ENCODE data around the gene PLSCR3.

Gene PLSCR3

DNA sequence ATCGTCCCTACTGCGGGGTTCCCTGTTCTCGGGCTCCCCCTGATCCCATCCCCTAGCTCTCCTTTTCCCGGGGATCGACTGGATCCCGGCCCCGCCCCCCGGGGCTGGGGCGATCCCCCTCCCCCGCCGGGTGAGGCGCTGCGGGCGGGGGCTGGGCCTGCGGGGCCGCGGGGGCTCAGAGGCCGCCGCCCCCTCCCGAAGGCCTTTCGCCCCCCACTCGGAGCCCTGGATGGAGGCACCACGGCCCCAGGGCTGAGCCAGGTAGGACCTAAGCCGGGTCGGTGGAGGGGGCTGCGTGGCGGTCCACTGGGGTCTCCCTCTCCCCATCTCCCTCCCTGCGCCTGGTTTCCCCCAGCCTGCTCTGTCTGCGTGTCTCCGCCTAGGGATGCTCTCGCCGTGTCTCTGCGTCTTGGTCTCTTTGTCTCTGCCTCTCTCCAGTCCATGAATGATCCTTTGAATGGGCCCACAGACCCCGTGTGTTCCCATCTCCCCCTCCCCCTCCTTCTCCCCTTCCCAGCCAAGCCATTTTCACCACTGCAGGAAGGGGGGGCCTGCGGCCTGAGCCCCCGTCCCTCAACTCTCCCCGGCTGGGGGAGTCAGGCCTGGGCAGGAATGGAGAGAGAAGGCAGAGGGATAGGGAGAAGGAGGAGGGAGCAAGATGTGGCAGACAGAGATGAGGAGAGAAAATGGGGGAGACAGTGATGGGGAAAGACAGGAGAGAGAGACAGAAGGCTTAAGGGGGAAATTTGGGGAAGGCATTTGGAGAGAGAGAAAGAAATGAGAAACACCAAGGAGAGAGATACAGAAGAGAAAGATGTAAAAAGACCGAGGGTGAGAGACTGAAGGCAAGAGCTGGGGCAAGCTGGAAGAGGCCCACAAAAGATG is 11.3 kb upstream of the PLSCR3 start:
- DNase-seq: no peak

DNA sequence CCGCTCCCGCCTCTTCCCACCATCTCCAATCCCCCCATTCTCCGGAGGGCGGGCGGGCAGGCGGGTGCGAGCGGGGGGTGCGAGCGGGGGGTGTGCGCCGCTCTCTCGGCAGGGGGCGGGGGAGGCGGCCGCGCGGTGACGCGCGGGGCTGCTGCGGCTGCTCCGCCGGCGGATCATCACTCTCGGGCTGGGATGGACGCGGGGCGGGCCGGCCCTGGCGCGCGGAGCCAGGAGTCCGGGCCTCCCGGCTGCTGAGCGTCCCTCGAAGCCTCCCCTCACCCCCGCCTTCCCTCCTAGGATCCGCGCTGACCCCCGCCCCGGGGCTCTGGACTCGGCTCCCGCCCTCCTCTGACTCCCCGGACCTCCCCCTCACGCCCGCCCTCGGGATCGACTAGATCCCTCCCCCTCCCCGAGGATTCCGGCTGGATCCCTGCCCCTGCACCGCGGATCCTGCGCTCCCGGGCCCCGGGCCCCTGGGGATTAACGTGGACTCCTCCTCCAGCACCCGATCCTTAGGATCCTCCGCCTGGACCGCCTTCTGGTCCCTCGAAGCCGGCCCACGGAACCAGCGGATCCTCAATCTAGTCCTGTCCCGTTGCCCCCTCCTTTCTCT is 10.5 kb upstream of the PLSCR3 start:
- no peak for DNase-seq

DNA sequence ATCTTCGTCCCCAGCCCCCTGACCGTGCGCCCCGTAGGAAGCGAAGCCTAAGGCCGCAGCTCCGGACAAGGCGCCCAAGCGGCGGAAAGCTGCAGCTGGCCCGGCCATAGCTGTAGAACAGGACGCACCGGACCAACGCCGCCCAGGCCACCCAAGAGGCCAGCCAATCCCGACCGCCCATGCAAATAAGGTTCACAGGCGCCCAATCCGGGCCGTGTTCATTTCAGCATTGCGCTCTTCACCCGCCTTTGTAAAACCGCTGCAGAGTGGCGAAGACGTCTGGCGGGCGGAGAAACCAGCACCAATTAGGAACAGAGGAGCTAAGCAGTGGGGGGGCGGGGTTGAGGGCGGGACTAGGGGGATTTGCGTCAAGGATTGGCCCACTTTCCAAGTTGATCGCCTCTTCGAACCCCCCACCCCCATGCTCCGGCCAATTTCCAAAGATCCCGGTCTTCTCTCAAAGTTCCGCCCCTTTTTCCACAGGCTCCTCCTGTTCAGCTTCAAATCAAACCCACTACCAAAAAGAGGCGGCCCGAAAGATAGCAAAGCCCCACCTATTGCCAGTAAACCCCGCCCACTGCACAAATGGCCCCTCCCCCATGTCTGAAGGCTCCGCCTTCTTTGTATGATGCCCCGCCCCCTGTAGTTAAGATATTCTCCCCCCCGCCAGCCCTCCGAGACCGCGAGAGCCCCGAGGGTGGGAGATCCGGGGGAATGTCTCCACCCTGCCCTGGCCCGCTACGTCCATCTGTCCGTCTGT is 9.8 kb upstream of the PLSCR3 start, which contains the start of gene TMEM256:
Gene TMEM256 (minus strand): TSS at position 121 of the 760 bp plus-strand sequence. CDS start 13 bp downstream, at position 108.
- DNase-seq: peak; percentile 83

DNA sequence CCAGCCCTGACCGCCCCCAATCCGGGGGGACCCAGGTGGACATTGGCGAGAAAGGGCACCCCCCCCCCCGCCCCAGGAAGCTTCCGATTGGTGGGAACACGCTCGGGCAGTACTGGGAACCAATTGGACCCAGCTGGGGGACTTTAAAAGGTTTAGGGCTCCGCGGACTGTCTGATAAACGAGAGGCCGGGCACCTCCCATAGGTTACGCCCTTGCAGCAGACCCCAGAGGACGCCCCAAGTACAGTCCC is 9.3 kb upstream of the PLSCR3 start:
- no peak for DNase-seq

DNA sequence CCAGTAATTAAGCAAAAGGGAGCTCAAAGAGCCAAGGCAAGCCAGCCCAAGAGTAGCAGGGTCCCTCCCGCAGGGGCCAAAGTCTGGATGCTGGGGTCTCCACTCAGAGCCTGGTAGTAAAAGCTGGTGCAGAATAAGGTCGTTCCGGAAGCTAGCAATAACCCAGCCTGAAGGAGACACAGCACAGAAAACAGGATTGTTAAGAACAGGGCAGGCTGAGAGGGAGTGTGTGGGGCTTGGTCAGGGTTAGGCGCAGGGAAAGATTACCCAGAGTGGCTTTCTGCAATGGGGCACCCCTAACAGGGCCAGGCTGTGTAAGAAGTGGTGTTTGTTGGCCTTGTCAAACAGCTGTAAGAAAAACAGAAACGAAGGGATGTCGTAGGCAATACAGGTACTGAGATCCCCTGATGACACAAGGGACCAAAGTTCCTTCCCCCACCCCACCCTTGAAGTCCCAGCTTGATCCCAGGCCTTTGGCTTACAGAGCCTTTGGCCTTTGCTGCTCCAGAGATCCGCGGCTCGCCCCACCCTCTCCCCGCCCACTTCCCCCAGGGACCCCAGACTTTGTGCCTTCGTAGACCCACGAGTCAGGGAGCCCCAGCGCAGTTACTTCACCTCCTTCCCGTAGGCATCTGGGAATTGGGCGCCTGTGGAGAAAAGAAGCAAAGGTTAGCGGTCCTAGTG is 8.9 kb upstream of the PLSCR3 start:
- no peak for DNase-seq

DNA sequence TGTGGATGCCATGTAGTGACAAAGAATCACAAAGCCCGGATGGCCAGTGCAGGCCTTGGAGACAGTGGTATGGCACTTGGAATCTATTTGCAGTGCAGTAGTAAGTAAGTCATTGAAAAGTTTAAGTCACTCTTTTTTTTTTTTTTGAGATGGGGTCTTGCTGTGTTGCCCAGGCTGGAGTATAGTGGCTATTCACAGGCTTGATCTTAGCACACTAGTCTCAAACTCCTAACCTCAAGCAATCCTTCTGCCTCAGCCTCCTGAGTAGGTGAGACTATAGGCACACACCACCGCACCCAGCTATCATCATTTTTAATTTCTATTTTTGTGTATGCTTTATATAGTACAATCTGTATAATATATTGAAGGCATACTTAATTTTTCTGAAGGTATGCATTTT is 4.3 kb upstream of the PLSCR3 start:
- no peak for DNase-seq

DNA sequence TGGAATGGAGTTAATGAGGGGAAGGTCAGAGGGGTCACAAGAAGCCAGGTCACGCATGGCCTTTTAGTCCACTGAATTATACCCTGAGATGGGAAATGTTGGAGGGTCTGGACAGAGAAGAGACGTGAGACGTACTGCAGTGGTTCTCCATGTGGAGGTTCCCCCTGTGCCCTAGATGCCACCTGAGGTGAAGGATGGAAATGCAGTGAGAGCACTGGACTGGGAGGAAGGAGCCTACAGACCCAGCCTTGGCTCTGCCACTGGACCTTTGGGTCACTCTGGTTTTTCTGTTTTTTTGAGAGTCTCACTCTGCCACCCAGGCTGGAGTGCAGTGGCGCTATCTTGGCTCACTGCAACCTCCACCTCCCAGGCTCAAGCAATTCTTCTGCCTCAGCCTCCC is 1.8 kb upstream of the PLSCR3 start:
- no peak for DNase-seq

DNA sequence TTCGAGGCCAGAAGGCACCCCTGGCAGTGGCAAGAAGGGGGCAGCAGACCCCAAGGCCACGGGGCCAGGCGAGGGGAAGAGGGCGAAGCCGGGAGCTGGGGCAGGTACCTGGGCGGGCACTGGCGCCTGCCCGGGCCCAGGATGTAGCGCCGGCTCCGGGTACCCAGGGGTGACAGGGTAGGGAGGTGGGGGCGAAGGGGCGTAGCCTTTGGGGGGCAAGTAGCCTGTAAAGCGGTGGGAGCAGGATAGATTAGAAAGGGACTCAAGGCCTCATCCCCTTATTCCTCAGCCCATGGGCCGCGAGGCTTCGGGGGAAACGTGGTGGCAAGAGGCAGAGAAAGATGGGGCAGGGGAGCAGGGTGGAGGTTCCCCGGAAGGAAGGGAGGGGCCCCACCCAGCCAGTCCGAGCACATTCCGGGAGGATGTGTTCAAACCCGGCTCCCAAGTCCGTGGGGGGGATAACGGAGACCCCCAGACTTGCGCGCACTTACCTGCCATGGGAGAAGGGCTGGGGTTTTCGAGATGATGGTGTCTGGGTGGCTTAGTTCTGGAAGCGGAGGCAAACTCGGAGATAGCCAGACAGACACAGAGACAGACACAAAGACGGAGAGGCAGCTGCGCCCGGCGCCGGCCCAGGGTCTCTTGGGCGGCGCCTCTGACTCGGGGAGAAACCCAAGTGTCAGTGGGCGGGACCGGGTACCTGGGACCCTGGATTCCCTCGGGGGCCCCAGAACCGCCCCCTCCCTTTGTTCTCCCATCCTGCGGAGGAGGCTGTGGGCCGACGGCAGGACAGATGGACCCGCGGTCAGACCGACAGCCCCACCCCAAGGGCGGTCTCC is 493 bp downstream of the PLSCR3 start:
- no peak for DNase-seq

DNA sequence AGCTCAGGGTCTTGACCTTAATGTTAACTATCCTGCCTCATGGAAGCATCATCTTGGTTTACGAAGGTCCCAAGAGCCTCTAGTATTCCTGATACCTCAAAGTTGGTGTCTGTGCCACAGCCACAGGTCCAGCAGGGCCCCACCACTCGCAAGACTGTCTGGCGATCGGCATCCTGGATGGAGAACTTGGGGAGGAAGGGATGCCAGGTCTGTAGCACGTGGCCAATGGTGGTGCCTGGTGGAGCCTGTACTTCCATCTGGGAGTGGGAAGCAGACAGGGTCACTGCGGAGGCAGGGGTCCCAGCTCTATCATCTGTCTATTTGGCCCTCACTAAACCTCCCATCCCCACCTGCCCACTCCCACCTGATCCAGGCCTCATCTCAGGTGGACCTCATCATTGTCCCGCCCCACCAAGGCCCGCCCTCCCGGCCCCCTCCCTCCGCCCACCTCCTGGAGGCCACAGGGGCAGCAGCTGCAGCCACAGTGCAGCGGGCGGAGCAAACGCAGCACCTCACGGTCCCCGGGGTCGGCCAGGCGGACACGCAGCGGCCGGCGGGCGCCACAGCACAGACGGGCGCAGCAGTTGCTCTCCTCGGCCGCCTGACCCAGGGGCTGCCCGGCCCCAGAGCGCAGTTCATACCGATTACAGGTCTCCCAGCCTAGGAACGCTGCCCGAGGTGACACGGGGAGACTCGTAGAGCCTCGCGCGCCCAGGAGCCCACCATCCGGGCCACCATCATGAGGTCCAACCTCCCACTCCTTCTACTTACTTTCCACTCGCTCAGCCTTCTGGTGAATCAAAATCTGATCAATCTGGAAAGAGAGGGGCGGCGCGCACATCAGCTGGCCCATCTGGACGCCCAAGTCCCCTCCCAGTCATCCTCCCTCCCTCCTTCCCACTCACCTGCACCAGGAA is 1.4 kb downstream of the PLSCR3 start:
- no peak for DNase-seq

DNA sequence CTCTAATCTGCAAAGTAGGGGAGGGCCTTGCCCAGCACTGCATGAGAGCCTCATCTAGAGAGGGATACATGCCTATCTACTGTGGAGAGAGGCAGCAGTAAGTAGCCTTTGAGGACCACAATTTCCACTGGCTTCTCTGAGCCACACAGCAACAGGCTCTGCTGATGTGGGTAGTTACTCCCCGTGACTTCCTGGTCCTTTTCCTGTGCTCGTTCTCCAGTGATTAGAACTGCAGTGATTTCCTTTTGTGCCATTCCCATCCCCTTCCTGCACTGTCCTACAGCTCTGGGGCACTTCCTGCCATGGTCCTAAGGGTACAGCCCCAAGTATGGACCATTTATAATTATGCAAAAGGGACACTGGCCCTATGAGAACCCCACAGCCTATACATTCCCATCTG is 3.0 kb downstream of the PLSCR3 start:
- no peak for DNase-seq

DNA sequence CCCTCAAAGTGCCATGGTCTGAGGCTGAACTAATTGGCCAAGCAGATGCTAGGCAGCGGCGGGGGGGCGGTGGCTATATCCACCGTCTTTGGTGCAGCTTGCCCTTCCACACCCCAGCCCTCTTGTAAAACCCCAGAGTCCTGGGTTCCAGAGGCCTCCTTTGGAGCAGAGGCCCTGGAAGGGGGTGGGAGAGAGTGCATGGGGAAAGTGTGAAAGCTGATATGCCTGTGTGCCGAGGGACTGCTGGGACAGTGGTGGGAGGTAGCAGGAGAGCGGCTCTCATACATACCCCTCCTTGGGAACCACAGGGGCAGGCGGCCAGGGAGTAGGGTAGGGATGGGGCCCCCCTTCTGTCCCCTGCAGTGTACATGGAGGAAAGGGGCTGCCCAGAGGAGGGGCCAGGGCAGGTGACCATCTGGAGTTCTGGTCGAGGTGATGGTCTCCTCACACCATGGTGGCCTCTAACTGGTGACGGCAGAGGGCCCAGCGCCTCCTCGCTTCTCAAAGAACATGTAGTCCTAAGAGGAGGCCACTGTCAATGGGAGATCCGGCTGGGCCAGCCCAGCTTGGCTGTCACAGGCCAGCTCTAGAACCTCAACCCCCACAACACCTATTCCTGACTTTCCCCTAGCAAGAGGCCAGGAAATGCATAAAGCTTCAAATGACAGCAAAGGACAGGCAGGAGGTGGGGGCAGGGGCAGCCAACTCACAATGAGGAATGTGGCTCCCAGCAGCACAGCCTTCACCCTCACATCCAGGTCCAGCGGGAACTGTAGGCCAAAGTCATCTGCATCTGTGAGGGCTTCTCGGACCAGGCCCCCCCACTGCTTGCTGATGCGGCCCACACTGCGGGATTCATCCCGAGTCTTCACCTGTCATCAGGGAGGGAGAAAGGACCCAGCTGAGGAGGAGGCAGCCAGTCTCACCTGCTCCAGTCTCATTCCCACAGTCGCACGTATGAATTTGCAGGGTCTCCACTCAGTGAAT is 4.1 kb downstream of the PLSCR3 start:
- DNase-seq: no peak

DNA sequence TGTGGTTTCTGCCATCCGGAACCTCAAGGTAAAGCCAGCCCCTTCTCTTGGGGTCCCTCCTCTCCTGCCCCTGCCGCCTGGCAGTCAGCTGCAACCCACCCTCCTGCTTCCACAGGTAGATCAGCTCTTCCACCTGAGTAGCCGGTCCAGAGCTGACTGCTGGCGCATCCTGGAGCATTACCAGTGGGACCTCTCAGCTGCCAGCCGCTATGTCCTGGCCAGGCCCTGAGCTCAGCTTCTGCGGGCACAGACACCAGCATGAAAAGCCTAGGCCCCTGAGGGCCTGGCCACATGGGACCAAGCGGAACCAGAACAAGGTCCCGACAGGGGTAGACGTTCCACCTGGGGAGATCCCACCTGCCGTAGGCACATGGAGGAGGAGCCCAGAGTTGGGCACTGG is 5.5 kb downstream of the PLSCR3 start:
- no peak for DNase-seq

DNA sequence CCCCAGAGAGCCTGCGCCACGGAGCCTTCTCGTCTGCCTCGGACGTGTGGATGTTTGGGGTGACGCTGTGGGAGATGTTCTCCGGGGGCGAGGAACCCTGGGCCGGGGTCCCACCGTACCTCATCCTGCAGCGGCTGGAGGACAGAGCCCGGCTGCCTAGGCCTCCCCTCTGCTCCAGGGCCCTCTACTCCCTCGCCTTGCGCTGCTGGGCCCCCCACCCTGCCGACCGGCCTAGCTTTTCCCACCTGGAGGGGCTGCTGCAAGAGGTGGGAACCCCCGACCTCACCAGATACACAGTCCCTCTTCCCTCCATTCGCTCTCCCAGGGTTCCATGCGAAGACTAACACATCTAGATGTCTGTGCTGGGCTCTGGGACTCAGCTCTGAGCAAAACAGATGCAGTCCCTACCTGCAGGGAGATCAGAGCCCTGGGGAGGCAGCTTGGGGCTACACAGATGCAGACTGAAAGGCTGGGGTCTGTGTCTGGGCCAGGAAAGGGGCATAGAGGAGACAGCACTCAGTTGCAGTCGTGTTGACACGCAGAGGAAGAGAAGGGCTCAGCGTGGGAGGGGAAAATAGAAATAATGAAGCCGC is 9.7 kb downstream of the PLSCR3 start:
- DNase-seq: no peak

DNA sequence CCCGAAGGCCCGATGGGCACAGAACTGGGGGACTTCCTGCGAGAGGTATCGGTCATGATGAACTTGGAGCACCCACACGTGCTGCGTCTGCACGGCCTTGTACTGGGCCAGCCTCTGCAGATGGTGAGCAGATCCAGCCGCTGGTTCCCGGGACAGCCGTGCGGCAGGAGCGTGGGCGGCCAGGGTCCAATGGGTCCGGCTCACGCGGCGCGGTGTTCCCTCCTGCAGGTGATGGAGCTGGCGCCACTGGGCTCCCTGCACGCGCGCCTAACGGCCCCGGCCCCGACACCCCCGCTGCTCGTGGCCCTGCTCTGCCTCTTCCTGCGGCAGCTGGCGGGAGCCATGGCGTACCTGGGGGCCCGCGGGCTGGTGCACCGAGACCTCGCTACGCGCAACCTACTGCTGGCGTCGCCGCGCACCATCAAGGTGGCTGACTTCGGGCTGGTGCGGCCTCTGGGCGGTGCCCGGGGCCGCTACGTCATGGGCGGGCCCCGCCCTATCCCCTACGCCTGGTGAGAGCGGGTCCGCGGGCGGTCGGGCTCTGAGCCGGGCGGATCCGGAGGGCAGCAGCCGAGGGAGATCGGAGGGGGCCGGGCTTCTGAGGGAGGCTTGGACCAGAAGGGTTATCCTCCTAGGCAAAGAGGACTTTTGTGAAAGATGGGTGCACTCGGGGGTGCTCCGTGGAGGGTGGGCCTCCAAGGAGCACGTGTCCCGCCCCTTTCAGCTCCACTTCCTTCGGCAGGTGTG is 10.4 kb downstream of the PLSCR3 start:
- no peak for DNase-seq

DNA sequence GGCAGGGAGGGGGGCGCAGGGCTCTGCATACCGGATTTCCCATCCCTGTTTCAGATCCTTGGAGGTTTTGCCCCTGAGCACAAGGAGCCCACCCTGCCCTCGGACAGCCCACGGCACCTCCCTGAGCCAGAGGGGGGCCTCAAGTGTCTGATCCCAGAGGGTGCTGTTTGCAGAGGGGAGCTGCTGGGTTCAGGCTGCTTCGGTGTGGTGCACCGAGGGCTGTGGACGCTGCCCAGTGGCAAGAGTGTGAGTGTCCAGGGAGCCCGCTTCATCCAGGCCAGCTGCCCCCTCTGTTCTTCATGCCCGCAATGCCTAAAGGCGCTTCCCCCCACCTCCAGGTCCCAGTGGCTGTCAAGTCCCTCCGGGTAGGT is 11.0 kb downstream of the PLSCR3 start:
- no peak for DNase-seq

DNA sequence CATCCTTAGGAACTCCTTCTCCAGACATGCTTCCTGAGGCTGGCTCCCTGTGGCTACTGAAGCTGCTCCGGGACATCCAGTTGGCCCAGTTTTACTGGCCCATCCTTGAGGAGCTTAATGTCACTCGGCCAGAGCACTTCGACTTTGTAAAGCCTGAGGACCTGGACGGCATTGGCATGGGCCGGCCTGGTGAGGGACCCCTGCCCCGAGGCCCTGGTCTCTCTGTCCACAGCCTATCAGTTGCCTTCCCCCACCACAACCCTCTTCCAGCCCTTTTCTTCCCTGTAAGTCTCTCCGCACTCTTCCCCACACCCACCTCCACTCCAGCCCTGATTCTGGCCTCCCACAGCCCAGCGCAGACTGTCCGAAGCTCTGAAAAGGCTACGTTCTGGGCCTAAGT is 11.4 kb downstream of the PLSCR3 start:
- DNase-seq: no peak

DNA sequence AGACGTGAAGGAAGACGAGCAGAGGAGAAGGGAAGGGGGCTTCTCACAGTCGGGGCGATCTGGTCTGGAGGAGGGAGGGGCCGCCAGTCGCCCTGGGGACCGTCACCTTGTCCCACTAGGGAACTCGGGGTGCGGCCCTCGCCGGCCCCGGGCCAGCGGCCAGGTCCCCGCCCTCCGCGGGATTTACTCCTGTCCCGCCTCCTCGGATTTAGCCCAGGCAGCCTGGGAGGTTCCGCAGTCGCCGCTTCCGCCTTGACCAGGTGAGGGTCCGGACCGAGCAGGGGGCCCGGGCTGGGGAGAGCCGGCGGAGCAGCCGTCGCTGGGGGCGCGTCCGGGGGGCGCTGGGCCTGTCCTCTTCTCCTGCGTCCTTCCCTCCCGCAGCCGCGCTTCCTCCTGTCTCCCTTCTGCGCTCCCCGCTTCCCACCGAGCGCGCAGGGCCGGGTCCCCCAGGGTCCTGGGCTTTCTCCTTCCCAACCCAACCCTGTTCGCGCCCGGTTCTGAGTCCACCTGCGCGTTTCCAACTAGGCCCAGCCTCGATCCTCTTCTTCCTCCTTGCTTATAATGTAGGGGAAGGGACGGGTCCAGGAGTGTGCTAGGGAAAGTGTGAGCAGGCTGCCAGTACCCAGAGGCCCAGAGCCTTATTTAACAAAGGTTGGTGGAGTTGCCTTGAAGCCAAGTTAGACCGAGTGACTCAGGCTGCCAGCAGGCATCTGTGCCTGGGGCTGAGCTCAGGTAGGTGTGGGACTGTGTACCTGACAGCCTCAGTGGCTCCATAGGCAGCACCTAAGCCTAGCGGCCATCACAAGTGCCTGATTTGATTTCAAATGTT is 13.3 kb downstream of the PLSCR3 start, which contains the start of gene TNK1:
Gene TNK1 (plus strand): TSS at position 235 of the 829 bp plus-strand sequence. CDS start 1,838 bp downstream, outside the sequence.
- no peak for DNase-seq

DNA sequence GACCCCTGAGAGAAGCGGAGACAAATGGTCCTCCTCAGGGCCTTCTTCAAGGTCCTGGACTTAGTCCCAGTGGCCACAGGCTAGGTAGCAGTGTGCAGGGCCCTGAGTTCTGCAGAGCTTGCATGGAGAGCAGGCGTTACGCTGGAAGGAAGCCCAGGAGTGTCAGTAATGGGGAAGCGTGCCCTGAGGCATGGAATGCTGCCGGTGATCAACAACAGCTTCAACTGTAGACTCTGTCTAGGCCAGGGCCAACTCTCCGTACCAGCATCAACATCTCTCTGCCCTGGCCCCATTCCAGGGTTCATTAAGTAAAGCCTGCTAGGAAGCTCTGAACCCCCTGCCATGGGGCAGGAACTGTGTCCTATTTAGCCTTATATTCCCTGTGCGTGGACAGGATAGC is 14.0 kb downstream of the PLSCR3 start:
- no peak for DNase-seq
